ENCODE results near the gene ADCY4.
"Not testable (repeated sequence)": the region's sequence is repeated elsewhere in the genome, so short reads cannot be mapped to it uniquely, and the experiment has no call there.

The ADCY4 gene

GRCh38 chr14:24366721-24367513 is 32.0 kb upstream of the ADCY4 start:
- peak; percentile 87 for DNase-seq

GRCh38 chr14:24366413-24366720 is 31.5 kb upstream of the ADCY4 start:
- DNase-seq, result no peak

DNA sequence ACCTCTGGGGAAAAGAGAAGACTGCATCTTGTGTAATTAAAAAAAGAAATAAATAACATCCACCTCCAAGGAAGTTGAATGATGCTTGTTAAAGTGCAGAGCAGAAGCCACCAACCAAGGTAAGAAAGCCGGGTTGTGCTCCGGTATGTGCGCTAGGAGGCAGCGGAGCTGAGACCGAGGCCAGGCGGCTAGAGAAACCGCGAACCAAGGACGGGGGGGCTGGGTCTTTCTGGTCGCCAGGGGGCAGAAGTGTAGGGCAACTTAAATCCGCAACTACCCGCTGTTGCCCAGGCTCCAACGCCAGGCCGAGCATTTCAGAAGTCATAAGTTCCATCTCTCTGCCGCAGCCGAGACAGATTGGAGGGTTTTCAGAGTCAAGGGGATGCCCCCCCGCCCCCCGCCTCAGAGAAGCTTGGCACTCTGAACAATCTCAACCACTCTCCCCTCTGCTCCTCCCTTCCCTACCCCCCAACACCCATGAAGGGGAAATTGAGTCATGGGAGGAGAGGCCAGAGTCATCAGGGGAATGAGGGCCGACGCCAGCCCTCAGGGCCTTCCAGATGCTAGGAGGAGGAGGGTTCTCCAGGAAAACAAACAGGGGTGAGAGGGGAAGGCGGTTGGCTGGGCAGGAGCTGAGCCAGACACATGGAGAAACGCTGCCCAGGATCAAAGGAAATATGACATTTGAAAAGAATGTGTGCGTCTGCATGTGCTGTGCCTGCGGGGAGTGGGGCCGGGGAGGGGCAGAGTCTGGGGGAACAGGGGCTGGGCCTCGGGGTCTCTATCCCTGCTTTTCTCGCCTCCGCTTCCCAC is 30.9 kb upstream of the ADCY4 start:
- DNase-seq, result peak; percentile 97

- no peak for DNase-seq
These were observed 30.0 kb upstream of the ADCY4 start for GRCh38 chr14:24364841-24365240.

DNA sequence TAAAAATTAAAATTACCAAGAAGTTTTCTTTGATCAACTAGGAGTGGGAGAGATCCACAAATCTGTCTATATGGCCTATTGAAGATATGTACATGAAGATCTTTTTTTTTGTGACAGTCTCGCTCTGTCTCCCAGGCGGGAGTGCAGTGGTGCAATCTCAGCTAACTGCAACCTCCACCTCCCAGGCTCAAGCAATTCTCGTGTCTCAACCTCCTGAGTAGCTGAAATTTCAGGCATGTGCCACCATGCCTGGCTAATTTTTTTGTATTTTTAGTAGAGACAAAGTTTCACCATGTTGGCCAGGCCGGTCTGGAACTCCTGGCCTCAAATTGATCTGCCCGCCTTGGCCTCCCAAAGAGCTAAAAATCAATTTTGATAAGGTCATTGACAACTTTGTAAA is 28.5 kb upstream of the ADCY4 start:
- no peak for DNase-seq

DNA sequence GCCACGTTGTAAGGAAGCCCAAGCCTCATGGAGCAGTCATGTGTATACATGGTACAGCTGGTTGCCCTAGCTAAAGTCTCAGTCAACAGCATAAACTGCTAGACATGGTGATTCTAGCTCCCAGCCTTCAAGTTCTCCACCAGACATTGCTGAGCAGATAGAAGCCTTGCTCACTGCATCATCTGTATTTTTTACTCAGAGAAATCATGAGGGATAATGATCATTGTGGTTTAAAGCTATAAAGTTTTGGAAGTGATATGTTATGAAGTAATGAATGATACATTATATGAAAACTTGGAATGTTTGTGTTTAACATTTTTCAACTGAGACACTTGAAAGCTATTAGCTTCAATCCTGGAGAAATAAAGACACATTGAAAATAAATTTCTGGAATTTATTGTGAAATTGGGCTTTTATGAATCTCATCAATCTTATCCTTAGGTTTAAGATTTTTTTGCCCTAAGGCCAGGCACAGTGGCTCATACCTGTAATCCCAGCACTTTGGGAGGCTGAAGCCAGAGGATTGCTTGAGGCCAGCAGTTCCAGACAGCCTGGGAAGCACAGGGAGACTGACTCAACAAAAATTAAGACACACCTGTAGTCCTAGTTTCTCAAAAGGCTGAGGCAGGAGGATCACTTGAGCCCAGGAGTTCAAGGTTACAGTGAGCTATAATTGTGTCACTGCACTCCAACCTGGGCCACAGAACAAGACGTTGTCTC is 27.5 kb upstream of the ADCY4 start:
- DNase-seq, result no peak

DNA sequence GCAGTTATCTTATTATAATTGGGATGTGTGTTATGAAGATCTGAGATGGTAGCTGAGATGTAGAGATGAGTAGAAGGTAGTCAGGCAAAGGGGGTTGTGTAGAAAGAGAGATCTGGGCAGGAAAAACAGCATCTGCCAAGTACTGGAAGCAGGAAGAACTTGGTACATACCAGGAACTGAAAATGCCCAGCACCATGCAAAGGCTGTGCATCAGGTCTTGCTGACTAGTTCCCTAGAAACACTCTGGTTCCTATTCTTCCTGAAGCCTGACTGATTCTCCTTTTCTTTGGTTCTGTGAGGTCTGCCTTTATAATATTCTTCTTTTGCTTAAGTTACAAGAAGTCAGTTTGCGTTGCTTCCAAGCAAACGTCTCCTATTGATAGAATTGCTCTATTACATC is 26.5 kb upstream of the ADCY4 start:
- no peak for DNase-seq

GRCh38 chr14:24360281-24360680 is 25.4 kb upstream of the ADCY4 start:
- DNase-seq, result no peak

GRCh38 chr14:24356208-24356607 is 21.3 kb upstream of the ADCY4 start:
- no peak for DNase-seq

GRCh38 chr14:24355009-24355408 is 20.1 kb upstream of the ADCY4 start:
- no peak for DNase-seq

- DNase-seq, result not testable (repeated sequence)
These were observed 19.6 kb upstream of the ADCY4 start for GRCh38 chr14:24354482-24354825.

DNA sequence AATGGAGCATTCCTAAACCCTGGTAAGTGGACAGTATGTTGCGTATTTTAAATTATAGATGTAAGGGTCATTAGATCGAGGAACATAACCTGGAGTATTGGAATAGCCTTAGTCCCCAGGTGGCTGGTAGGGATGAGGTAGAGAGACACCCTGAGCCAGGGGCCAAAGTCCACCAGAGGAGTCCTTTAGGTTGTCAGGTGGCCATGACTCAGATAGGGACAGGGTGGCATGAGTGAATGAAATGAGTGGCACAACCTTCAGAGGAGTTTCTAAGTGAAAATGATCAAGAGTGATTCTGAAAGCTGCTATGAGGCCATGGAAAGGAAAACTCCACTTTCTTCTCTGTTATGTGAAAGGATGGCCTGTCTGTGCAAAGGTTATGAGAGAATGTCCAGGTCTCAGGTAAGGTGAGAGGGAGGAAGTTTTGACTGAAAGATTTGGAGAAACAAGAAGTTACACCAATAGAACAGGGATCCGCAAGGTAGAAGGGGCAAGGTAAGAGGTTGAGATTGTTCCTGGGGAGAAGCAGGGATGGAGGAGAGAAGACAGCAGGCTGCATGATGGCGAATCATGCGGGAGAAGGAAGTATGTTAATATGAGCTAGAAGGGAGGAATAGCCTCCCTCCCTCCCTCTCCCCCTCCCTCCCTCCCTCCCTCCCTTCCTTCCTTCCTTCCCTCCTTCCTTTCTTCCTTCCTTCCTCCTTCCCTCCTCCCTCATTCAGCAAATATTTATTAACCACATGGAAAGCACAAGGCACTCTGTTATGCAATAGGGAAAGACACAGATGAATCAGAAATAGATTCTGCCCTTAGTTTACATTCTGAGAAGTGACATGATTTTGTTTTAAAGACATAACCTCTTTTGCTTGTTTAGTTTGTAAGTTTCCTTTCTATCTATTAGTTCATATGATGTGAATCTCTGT is 18.9 kb upstream of the ADCY4 start:
- DNase-seq, result no peak

DNA sequence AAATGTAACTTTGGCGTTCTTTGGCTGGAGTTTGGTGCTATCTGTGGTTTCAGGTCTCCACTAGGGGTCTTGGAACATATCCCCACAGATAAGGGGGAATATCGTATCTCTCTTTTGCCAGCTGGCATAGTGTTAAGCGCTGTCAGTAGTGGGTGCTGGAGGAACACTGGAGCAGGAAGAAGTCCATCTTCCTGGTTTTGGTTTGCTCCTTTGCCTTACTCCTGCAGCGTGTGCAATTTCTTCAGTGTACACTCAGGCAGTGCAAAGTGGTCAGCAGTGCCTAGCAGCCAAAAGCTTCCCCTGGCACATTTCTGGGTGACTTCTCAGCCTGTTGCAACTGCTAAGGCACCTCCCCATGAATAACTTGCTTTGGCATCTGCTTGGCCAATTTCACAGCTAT is 16.6 kb upstream of the ADCY4 start:
- DNase-seq, result peak; percentile 69

DNA sequence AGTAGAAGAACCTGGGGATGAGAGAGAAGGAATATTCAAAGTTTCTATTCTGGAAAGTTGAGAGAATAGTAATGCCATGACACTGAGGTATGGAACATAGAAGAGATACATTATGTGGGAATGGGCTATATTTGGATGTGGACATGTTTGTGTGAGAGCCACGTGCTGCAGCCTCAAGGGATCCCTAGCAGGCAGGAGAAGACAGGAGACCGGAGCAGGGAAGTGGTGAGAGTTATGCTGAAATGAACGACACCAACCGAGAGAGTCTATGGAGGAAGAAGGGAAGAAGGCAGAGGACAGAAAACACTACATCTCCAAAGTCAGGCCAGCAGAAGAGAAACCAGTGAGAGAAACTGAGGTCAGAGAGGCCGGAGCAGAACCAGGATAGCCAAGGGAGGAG is 14.9 kb upstream of the ADCY4 start:
- no peak for DNase-seq

- no peak for DNase-seq
These were observed 13.3 kb upstream of the ADCY4 start for GRCh38 chr14:24348186-24348585.

GRCh38 chr14:24347134-24347533 is 12.3 kb upstream of the ADCY4 start:
- DNase-seq, result no peak

GRCh38 chr14:24343795-24344660 is 9.2 kb upstream of the ADCY4 start:
- no peak for DNase-seq

DNA sequence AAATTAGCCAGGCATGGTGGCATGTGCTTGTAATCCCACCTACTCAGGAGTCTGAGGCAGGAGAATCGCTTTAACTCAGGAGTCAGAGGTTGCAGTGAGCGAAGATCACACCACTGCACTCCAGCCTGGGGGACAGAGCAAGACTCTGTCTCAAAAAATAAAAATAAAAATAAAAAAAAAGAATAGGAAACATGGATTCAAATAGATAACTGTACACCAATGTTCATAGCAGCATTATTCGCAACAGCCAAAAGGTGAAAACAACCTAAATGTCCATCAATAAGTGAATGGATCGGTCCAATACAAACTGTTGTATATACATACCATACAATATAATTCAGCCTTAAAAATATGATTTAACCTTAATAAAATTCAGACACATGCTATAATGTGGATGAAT is 8.0 kb upstream of the ADCY4 start:
- no peak for DNase-seq

GRCh38 chr14:24340606-24341005 is 5.7 kb upstream of the ADCY4 start:
- DNase-seq, result no peak

DNA sequence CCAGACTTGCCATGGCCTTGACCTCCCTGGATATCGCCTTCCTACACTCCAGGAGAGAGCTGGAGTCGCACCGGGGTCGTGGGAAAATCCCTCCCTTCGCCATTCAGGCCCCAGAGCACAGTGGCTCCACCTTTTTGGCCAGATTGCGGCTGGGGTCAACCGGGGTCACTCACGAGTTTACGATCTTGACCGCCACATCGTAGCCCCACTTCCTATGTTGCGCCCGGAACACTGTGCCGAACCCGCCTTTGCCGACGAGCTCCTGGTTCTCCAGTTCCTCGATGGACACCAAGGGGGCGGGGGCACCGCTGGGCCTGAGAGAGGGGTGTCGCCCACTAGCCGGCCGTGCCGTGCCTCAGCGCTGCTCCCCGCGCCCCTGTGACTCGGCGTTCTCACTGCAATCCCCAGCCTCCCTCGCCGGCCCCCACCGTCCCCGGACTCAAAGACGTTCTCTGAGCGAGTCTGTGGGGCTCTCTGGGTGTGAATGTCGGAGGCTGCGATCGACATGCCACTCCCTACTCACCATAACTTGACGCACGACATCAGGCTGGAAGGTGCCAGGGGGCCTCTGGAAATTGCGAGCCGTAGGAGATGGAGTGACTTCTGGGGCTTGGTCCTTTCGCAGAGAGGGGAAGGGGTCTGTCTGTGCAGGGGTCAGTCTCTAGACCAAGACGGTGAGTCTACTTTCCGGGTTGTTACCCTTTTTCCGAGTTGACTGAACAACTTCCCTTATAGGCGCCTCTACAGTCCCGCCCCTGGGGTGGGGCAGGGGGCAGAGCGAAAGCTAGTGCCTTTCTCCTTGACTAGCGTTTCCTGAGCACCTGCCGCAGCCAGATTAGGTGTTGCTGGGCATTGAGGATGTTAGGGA is 4.6 kb upstream of the ADCY4 start, which contains the start of gene RIPK3:
Gene RIPK3 (minus strand): TSS at position 708 of the 868 bp plus-strand sequence. CDS start 165 bp downstream, at position 543.
- DNase-seq, result peak; percentile 73

- no peak for DNase-seq
These were observed 4.0 kb upstream of the ADCY4 start for GRCh38 chr14:24338843-24339242.
